Activated T-helper 17 cell treated with anti-CD3 and anti-CD28 coated beads, Interleukin-2, amount 50 U/mL, for 72 hours (primary cell): ENCODE measurements around the gene NMNAT3. TPM values are rescaled to one million over a fixed set of nuclear protein-coding genes. Genes with fewer than 3 reads are reported as not detected.

Experiments
- ATAC-seq: fragments of 150-1000 bp; cut with Tn5 transposase; replicated peaks from 2 replicates; pipeline ENCODE4 v1.10.0; 2021; ENCODE audit warnings: mild to moderate bottlenecking, moderate library complexity
- H3K27ac Mint-ChIP-seq: one replicate; pipeline ENCODE4 v1.8.0; 2022; ENCODE audit warnings: mixed read lengths
- H3K27me3 Mint-ChIP-seq: one replicate; pipeline ENCODE4 v1.8.0; 2022; ENCODE audit warnings: mixed read lengths
- H3K36me3 Mint-ChIP-seq: one replicate; pipeline ENCODE4 v1.8.0; 2022; ENCODE audit warnings: low read depth, mild to moderate bottlenecking, mixed read lengths
- H3K4me1 Mint-ChIP-seq: one replicate; pipeline ENCODE4 v1.8.0; 2022; ENCODE audit warnings: mixed read lengths
- H3K4me3 Mint-ChIP-seq: one replicate; pipeline ENCODE4 v1.8.0; 2022; ENCODE audit warnings: mild to moderate bottlenecking, mixed read lengths
- H3K9me3 Mint-ChIP-seq: one replicate; pipeline ENCODE4 v1.8.0; 2022; ENCODE audit warnings: mixed read lengths
- total RNA-seq, 2 donors: library from RNA; stranded (reverse); gene quantifications; one replicate each; pipeline ENCODE4 v1.2.3, GENCODE V29; 2022

The NMNAT3 gene
- total RNA-seq, 2 donors from 2014 or later: 0.76 to 2.9 TPM

DNA sequence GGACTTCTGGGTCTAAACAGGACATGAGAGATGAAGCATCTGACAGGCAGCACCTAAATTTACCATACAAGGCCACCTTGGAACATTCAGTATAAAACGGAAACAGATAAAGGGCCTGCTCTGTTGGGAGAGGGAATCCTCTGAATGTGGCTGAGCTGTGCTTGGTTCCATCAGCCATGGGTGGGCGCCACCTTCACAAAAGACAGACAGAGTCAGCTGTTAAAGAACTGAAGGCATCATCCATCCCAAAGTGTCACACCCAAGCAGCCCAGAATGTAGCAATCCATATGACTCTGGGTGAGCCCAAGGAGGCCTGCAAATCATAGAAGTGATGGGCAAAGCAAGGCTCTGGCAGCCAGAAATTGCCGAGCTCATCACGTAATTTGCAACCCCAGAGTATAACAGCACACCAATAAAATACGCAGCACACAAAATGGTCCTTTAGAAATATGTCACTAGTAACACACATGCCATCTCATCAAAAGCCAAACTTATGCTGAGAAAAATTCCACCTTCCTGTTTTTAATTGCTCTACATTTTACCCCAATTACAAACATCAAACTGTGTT lies 113.4 kb downstream of the NMNAT3 start:
- Mint-ChIP-seq H3K9me3 (no peaks in the 10 kb centered on the region), H3K27ac (no peak overlapping the region), H3K4me3 (no peak overlapping the region), H3K27me3 (no peaks in the 10 kb centered on the region), H3K4me1 (no peaks in the 10 kb centered on the region), H3K36me3 (no peaks in the 10 kb centered on the region)
- ATAC-seq: no peak

DNA sequence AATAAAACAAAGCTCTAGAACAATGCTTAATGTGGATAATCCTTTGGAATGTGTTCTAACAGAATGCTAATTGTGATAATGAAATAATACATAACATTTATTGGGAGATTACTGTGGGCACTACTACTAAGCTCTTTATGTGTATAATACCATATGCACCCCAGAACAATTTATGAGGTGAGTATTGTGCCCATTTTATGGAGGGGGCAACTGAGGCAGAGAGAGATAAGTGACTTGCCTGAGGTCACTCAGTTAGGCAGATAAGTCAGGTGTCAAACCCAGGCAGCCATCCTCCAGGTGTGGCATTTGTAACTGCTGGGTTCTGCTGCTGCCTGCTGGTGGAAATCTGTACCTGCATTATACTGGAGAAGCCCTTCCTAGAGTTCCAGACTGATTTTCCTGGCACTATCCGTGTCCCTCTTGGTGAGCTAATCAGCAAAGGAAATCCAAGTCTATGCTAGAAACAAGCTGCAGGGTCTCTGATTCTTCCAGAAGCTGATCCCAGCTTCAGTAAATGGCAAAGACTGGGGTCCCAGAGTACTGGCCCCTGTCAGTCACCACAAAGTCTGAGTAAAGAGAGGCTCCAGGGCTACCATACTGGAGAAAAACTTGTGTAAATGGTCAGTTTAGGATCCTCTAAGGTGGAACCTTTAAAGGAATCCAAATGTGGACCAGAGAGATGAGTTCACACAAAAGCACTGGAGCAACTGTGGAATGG lies 115.7 kb downstream of the NMNAT3 start:
- Mint-ChIP-seq H3K9me3 (no peaks in the 10 kb centered on the region), H3K4me3 (no peak overlapping the region), H3K27me3 (no peaks in the 10 kb centered on the region), H3K27ac (no peak overlapping the region), H3K36me3 (no peaks in the 10 kb centered on the region), H3K4me1 (no peaks in the 10 kb centered on the region)
- ATAC-seq: no peak

- H3K27ac Mint-ChIP-seq: no peak overlapping the region
- H3K4me3 Mint-ChIP-seq: no peak overlapping the region
- no peak for ATAC-seq
- H3K4me1 Mint-ChIP-seq: no peaks in the 10 kb centered on the region
- no peaks in the 10 kb centered on the region for H3K27me3 Mint-ChIP-seq
- H3K9me3 Mint-ChIP-seq: no peaks in the 10 kb centered on the region
- H3K36me3 Mint-ChIP-seq: no peaks in the 10 kb centered on the region
Observed at GRCh38 chr3:139561255-139561817, 116.4 kb downstream of the NMNAT3 start.

GRCh38 chr3:139560411-139560810 lies 117.4 kb downstream of the NMNAT3 start:
- no peaks in the 10 kb centered on the region for H3K36me3 Mint-ChIP-seq
- H3K4me1 Mint-ChIP-seq: no peaks in the 10 kb centered on the region
- no peaks in the 10 kb centered on the region for H3K27me3 Mint-ChIP-seq
- H3K27ac Mint-ChIP-seq: no peak overlapping the region
- no peaks in the 10 kb centered on the region for H3K9me3 Mint-ChIP-seq
- H3K4me3 Mint-ChIP-seq: no peak overlapping the region
- ATAC-seq: no peak

DNA sequence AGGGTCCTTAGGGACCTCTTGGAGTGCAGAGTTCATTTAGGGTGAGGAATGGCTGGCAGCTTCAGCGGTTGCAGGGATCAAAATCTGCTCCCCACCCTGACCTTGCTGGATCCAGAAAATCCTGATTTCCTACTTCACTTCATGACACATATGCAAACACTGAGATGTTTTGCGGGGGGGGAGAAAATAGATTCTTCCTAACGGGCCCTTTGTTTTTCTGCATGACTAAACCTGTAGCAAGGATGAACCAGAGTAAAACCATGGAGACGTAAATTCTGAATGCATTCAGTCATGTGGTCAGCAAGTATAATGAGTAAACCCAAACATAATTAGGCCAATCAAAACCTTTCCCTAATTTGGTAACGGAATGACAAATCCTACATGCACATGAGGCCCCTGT lies 118.2 kb downstream of the NMNAT3 start:
- Mint-ChIP-seq H3K9me3 (no peaks in the 10 kb centered on the region), H3K27me3 (peaks cover 1% of the 10 kb centered on the region), H3K4me1 (no peaks in the 10 kb centered on the region), H3K27ac (no peak overlapping the region), H3K36me3 (no peaks in the 10 kb centered on the region), H3K4me3 (no peak overlapping the region)
- no peak for ATAC-seq

DNA sequence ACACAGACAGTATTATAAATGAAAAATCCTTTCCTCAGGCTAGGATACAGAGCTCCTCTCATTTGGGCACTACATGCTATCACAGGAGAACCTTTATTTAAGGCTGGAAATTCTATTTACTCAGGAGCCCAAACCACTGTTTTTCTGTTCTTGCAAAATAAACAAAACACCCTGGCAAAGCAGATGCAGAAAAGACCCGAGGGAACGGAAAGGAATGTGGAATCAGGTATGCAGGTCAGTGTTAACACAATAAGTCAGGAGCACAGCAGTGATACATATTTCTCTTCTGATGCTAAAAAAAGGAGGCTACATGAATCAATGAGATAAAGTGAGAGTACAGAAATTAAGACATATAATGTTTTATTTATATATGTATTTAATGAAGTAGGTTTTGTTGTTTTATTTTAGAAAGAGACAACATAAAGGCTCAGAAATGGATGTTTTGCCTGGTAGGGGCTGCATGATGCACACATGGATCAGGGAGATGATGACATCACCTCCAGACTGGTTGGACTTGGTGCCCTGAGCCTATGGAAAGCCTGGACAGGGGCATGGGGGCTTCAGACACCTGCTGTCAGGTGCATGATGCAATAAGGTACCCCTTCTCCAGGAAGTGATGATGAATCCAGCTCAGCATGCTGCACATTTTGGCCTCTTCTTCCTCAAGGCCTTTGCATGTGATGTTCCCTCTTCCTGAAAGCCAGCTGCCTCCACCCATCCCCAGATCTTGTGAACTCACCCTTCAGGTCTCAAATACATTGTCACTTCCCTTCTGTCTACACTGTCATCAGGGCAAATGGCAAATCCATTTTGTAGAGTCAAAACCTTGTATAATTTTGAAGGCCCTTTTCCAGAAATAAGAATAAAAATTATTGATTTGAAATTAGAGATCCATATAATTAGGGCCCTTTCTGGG lies 119.2 kb downstream of the NMNAT3 start:
- ATAC-seq: no peak
- no peaks in the 10 kb centered on the region for H3K4me1 Mint-ChIP-seq
- H3K4me3 Mint-ChIP-seq: no peak overlapping the region
- no peaks in the 10 kb centered on the region for H3K36me3 Mint-ChIP-seq
- H3K9me3 Mint-ChIP-seq: no peaks in the 10 kb centered on the region
- peaks cover 6% of the 10 kb centered on the region for H3K27me3 Mint-ChIP-seq
- H3K27ac Mint-ChIP-seq: no peak overlapping the region

DNA sequence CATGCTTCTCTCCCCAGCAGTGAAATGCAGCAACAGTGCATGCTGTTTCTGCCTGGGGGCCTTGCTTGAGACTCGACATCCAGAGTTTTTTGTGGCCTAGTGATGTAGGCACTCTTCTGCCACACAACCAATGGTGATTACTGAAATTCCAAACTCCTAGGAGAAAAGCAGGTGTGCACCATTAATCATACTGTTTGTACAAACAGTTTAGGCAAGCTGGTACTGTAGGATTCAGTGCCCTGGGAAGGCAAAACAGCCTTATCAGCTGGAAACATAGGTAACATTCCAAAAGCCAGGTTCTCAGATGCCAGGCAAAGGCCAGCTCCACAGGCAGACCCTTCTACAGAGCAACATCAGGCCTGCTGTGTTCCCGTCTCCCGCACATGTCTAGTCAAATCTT lies 120.7 kb downstream of the NMNAT3 start:
- Mint-ChIP-seq H3K36me3 (no peaks in the 10 kb centered on the region), H3K27ac (no peak overlapping the region), H3K4me1 (no peaks in the 10 kb centered on the region), H3K4me3 (no peak overlapping the region), H3K27me3 (peaks cover 12% of the 10 kb centered on the region), H3K9me3 (no peaks in the 10 kb centered on the region)
- ATAC-seq: no peak

- Mint-ChIP-seq H3K27ac (no peak overlapping the region), H3K4me1 (no peaks in the 10 kb centered on the region), H3K4me3 (no peak overlapping the region), H3K27me3 (peaks cover 14% of the 10 kb centered on the region), H3K36me3 (no peaks in the 10 kb centered on the region), H3K9me3 (no peaks in the 10 kb centered on the region)
- ATAC-seq: no peak
Observed at GRCh38 chr3:139555249-139555648, 122.5 kb downstream of the NMNAT3 start.

DNA sequence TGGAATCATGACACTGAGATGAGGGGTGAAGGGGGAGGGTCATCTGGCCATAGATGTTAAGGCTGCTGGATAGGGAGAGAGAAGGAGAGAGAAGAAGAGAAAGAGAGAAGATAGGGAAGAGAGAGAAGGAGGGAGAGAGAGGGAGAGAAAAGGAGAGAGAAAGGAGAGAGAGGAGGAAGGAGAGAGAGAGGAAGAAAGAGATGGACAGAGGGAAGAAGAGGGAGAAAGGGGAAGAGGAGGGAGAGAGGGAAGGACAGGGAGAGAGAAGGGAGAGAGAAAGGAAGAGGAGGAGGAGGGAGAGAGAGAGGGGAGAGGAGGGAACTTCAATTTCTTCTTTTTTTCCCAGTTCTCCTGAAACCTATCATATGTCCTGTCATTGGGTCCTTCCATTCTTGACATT lies 123.1 kb downstream of the NMNAT3 start:
- no peaks in the 10 kb centered on the region for H3K4me1 Mint-ChIP-seq

GRCh38 chr3:139552632-139553365 lies 125.0 kb downstream of the NMNAT3 start:
- ATAC-seq: no peak
- no peak overlapping the region for H3K27ac Mint-ChIP-seq
- H3K4me1 Mint-ChIP-seq: no peaks in the 10 kb centered on the region
- no peaks in the 10 kb centered on the region for H3K9me3 Mint-ChIP-seq
- peaks cover 19% of the 10 kb centered on the region for H3K27me3 Mint-ChIP-seq
- H3K4me3 Mint-ChIP-seq: no peak overlapping the region
- H3K36me3 Mint-ChIP-seq: no peaks in the 10 kb centered on the region

More for the DNA sequence above, 123.1 kb downstream of the NMNAT3 start:
- Mint-ChIP-seq H3K4me3 (no peak overlapping the region), H3K36me3 (no peaks in the 10 kb centered on the region), H3K27me3 (peaks cover 14% of the 10 kb centered on the region), H3K27ac (no peak overlapping the region), H3K9me3 (no peaks in the 10 kb centered on the region)
- ATAC-seq: no peak

GRCh38 chr3:139548801-139549200 lies 129.0 kb downstream of the NMNAT3 start:
- Mint-ChIP-seq H3K9me3 (no peaks in the 10 kb centered on the region), H3K4me1 (no peaks in the 10 kb centered on the region), H3K27me3 (peaks cover 19% of the 10 kb centered on the region), H3K36me3 (no peaks in the 10 kb centered on the region), H3K4me3 (no peak overlapping the region), H3K27ac (no peak overlapping the region)
- no peak for ATAC-seq

DNA sequence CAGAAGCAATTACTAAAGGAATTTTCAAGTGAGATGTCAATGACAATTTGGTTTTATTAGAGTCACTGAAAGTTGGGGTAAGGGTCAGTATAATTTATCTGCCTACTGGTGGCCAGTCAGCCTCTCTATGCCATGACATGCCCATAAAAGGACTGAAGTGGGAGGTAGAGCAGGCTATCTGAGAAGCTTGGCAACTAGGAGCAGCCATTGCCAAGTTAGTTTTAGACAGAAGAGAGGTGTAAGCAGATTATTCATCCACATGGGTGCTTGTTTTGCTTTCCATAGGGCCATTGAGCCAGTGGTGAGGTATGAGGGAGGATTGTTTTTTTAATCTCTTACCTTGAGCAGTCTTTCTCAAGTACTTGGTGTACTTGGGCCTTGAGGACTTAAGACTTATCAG lies 130.1 kb downstream of the NMNAT3 start:
- Mint-ChIP-seq H3K36me3 (no peaks in the 10 kb centered on the region), H3K9me3 (no peaks in the 10 kb centered on the region), H3K27ac (no peak overlapping the region), H3K27me3 (peaks cover 18% of the 10 kb centered on the region), H3K4me3 (no peak overlapping the region), H3K4me1 (no peaks in the 10 kb centered on the region)
- no peak for ATAC-seq

- no peak overlapping the region for H3K4me3 Mint-ChIP-seq
- H3K36me3 Mint-ChIP-seq: no peaks in the 10 kb centered on the region
- no peak for ATAC-seq
- no peak overlapping the region for H3K27ac Mint-ChIP-seq
- H3K27me3 Mint-ChIP-seq: peaks cover 20% of the 10 kb centered on the region
- H3K9me3 Mint-ChIP-seq: no peaks in the 10 kb centered on the region
- no peaks in the 10 kb centered on the region for H3K4me1 Mint-ChIP-seq
Observed at GRCh38 chr3:139546772-139547171, 131.0 kb downstream of the NMNAT3 start.
